OCI-LY3 (cell line): ENCODE results near the gene C10orf90.
"Not testable (repeated sequence)": the region's sequence is repeated elsewhere in the genome, so short reads cannot be mapped to it uniquely, and the experiment has no call there.

ENCODE experiments used
- H2AFZ ChIP-seq: fragments of 200-600, 300-600 bp; shearing (Covaris generic); 2 replicates; pipeline ENCODE4 v1.6.0; 2014; ENCODE audit warnings: antibody characterized with exemption, low read depth, low read length
- H3K27ac ChIP-seq: fragments of 200-600, 300-600 bp; sonication (generic); 2 replicates; pipeline ENCODE4 v1.5.1; 2014; ENCODE audit warnings: mild to moderate bottlenecking, low read length, moderate library complexity, mixed read lengths
- H3K27me3 ChIP-seq: fragments of 200-600, 300-600 bp; sonication (generic); 2 replicates; pipeline ENCODE4 v1.6.1; 2014; ENCODE audit warnings: low read depth, low read length, mixed read lengths
- H3K36me3 ChIP-seq: fragments of 200-600, 300-600 bp; sonication (generic); replicated peaks from 2 replicates; pipeline ENCODE3; 2014; ENCODE audit warnings: low read depth, low read length, mixed read lengths
- H3K4me1 ChIP-seq: fragments of 300-600, 200-600 bp; sonication (generic); 2 replicates; pipeline ENCODE4 v1.6.1; 2014; ENCODE audit warnings: low read length, mixed read lengths
- H3K4me2 ChIP-seq: fragments of 200-600, 300-600 bp; sonication (generic); 2 replicates; pipeline ENCODE4 v1.6.1; 2014; ENCODE audit warnings: low read length, mixed read lengths
- H3K4me3 ChIP-seq: fragments of 300-600, 200-600 bp; sonication (generic); 2 replicates; pipeline ENCODE4 v1.5.1; 2014; ENCODE audit warnings: antibody characterized with exemption, mild to moderate bottlenecking, low read length, moderate library complexity
- H3K79me2 ChIP-seq: fragments of 300-600, 200-600 bp; shearing (Covaris generic); 2 replicates; pipeline ENCODE4 v1.6.1; 2014; ENCODE audit warnings: mild to moderate bottlenecking, low read length, mixed read lengths
- H3K9ac ChIP-seq: fragments of 300-600, 200-600 bp; shearing (Covaris generic); 2 replicates; pipeline ENCODE4 v1.6.0; 2014; ENCODE audit warnings: mild to moderate bottlenecking, low read length, moderate library complexity
- H3K9me3 ChIP-seq: fragments of 200-600, 300-600 bp; shearing (Covaris generic); 2 replicates; pipeline ENCODE4 v1.6.1; 2014; ENCODE audit warnings: low read length, mixed read lengths; ENCODE audit not compliant: insufficient read depth
- H4K20me1 ChIP-seq: fragments of 200-600, 300-600 bp; sonication (generic); 2 replicates; pipeline ENCODE4 v1.6.1; 2016; ENCODE audit warnings: low read length, mixed read lengths; ENCODE audit not compliant: insufficient read depth
- EZH2phosphoT487 ChIP-seq: fragments of 200-600 bp; shearing (Covaris generic); IDR thresholded peaks from 2 replicates; pipeline ENCODE4 v1.6.1; 2018; ENCODE audit warnings: antibody characterized with exemption, mixed run types, low read depth
- TF ChIP-seq, protein P1 (sequence below): fragments of 200-600, 300-600 bp; sonication (generic); IDR thresholded peaks from 2 replicates; pipeline ENCODE4 v1.5.1; 2014; ENCODE audit warnings: antibody characterized with exemption, low read length, low read depth

C10orf90 gene

DNA sequence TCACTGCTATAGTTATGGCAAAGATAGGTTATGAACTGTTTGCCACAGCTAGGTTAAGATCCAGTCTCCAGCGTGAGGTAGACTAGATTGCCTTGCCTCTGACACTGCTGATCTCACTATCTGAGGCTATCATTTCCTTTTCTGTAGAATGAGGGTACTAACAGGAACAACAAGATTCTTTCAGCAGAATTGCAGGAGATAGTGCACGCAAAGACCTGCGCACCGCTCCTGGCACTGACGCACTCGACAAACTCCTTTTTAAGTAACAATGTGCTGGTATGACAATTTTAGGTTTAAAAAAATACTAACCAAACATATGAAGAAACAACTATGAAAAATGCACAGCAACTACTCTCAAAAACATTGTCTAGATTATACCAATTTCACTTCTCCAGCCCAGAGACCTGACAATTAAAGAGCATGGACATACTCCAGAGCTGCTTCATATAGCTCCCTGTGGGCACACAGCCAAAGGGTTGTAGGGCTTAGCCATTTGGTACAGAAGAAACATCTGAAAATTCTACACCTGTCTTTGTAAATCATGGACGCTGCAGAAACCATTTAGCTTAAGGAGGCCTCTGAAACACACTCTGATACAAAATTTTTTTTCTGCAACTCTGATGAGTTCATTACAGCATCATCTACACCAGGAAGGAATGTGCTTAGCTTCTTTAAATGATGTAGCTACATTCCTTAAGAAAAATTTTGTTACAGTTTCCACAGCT lies 290.0 kb downstream of the C10orf90 start:
- no peaks in the 10 kb centered on the region for H3K36me3 ChIP-seq
- no peak overlapping the region for H3K4me3 ChIP-seq
- no peaks in the 10 kb centered on the region for H3K9me3 ChIP-seq
- no peak overlapping the region for H2AFZ ChIP-seq
- no peaks in the 10 kb centered on the region for H3K79me2 ChIP-seq
- TF ChIP-seq, protein P1, sequence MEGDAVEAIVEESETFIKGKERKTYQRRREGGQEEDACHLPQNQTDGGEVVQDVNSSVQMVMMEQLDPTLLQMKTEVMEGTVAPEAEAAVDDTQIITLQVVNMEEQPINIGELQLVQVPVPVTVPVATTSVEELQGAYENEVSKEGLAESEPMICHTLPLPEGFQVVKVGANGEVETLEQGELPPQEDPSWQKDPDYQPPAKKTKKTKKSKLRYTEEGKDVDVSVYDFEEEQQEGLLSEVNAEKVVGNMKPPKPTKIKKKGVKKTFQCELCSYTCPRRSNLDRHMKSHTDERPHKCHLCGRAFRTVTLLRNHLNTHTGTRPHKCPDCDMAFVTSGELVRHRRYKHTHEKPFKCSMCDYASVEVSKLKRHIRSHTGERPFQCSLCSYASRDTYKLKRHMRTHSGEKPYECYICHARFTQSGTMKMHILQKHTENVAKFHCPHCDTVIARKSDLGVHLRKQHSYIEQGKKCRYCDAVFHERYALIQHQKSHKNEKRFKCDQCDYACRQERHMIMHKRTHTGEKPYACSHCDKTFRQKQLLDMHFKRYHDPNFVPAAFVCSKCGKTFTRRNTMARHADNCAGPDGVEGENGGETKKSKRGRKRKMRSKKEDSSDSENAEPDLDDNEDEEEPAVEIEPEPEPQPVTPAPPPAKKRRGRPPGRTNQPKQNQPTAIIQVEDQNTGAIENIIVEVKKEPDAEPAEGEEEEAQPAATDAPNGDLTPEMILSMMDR: no peak
- no peak for TF ChIP-seq EZH2phosphoT487
- H4K20me1 ChIP-seq: no peaks in the 10 kb centered on the region
- H3K4me1 ChIP-seq: no peaks in the 10 kb centered on the region
- no peak overlapping the region for H3K4me2 ChIP-seq
- H3K27me3 ChIP-seq: no peaks in the 10 kb centered on the region
- H3K9ac ChIP-seq: no peak overlapping the region
- no peak overlapping the region for H3K27ac ChIP-seq

DNA sequence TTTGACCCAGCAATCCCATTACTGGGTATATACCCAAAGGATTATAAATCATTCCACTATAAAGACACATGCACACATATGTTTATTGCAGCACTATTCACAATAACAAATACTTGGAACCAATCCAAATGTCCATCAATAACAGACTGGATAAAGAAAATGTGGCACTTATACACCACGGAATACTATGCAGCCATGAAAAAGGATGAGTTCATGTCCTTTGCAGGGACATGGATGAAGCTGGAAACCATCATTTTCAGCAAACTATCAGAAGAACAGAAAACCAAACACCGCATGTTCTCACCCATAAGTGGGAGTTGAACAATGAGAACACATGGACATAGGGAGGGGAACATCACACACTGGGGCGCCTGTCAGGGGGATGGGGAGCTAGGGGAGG lies 291.3 kb downstream of the C10orf90 start:
- not testable (repeated sequence) for H3K4me2 ChIP-seq, H3K9ac ChIP-seq, H3K4me3 ChIP-seq, H3K4me1 ChIP-seq, H3K9me3 ChIP-seq, H4K20me1 ChIP-seq, H3K27ac ChIP-seq, H3K27me3 ChIP-seq, H3K36me3 ChIP-seq, H2AFZ ChIP-seq, H3K79me2 ChIP-seq

DNA sequence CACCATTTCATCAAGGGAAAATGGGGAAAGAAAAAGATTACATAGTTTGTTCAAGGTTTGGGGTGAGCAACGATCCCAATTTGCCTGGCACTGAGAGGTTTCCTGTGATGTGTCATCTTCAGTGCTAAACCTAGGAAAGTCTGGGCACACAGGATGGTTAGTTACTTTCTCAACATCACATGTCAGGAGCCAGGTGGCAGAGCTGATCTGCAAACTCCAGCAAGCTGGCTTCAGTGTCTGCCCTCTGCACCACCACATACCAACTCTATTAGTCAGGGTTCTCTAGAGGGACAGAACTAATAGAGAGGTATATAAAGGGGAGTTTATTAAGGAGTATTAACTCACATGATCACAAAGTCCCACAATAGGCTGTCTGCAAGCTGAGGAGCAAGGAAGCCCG lies 293.5 kb downstream of the C10orf90 start:
- Histone ChIP-seq H3K4me1 (no peaks in the 10 kb centered on the region), H3K4me3 (no peak overlapping the region), H3K9me3 (no peaks in the 10 kb centered on the region), H3K4me2 (no peak overlapping the region), H3K27me3 (no peaks in the 10 kb centered on the region), H3K27ac (no peak overlapping the region), H2AFZ (no peak overlapping the region), H3K79me2 (no peaks in the 10 kb centered on the region), H3K36me3 (no peaks in the 10 kb centered on the region), H4K20me1 (no peaks in the 10 kb centered on the region), H3K9ac (no peak overlapping the region)
- TF ChIP-seq, protein P1: no peak
- no peak for TF ChIP-seq EZH2phosphoT487

DNA sequence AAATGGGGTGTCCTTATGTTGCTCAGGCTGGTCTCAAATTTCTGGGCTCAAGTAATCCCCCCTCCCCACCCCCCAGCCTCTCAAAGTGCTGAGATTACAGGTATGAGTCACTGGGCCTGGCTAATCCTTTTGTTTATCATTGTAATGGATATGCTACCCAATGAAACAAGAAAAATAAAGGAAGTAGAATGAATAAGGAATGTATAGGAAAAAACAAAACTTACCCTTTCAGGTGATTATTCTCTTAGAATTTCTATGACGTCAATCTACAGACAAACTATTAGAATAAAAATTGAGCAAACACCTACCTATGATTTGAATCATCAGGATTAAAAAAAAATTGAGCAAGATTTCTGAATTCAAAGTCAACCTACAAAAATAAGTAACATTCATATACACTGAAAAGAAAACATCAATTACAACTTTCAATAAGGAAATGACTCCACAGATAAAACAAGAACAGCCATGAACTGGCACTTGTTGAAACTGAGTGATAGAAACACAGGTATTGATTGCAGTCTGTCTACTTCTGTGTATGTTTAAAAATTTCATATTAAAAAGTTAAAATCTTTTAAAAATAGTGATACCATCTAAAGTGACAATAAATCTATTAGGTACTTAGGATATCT lies 294.5 kb downstream of the C10orf90 start:
- Histone ChIP-seq H3K27ac (no peak overlapping the region), H3K4me1 (no peaks in the 10 kb centered on the region), H3K9ac (no peak overlapping the region), H3K4me3 (no peak overlapping the region), H3K27me3 (no peaks in the 10 kb centered on the region), H4K20me1 (no peaks in the 10 kb centered on the region), H3K4me2 (no peak overlapping the region), H3K79me2 (no peaks in the 10 kb centered on the region), H3K9me3 (no peaks in the 10 kb centered on the region), H3K36me3 (no peaks in the 10 kb centered on the region), H2AFZ (no peak overlapping the region)
- TF ChIP-seq EZH2phosphoT487: no peak
- TF ChIP-seq, protein P1: no peak
